Measurements from ENCODE around the gene SF3B4.

DNA sequence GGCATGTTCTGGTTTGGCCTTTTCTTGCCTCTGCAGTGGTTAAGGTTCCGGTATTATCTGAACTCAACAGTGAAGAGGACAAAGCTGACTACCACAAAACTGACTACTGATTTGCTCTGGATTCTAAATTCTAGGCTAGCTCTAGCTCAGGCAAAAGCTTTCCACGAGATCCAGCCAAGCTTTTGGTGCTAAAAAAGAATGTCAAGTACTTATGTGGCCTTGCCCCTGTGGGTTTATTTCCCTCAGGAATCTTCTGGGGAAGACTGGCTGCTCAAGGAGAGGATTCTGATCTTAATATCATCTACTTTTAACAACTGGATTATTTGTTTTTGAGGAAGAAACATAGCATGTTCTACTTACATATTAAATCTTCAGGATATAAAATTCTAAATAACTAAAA is 35.1 kb upstream of the SF3B4 start:
- TF ChIP-seq CTCF (IDR thresholded peaks at IDR 0.05) = no peak
- no peak for TF ChIP-seq POLR2A (IDR thresholded peaks at IDR 0.05)
- TF ChIP-seq POLR2AphosphoS5 (IDR thresholded peaks at IDR 0.05) = no peak
